COR-L47 (cell line): Measurements from ENCODE around the gene ATE1.
"Not testable (repeated sequence)": the region's sequence is repeated elsewhere in the genome, so short reads cannot be mapped to it uniquely, and the experiment has no call there.

ENCODE experiments used
- DNase-seq: peaks from one replicate; lab custom pipeline; 2025; lab: John Stamatoyannopoulos, UW

Gene ATE1

DNA sequence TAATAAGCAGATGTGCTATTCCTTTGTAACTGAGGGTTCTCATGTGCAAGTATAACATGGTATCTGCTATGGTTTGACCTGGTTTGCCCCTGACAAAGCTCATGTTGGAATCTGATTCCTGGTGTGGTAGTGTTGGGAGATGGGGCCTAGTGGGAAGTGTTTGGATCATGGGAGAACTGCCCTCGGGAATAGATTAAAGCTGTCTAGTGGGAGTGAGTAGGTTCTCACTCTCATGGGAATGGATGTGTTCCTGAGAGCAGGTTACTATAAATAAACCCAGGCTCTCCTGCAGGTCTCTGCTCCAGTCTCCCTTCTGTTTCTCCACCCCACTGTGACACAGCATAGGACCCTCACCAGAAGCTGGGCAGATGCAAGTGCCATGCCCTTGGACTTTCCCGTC lies 97.7 kb downstream of the ATE1 start:
- no peak for DNase-seq

DNA sequence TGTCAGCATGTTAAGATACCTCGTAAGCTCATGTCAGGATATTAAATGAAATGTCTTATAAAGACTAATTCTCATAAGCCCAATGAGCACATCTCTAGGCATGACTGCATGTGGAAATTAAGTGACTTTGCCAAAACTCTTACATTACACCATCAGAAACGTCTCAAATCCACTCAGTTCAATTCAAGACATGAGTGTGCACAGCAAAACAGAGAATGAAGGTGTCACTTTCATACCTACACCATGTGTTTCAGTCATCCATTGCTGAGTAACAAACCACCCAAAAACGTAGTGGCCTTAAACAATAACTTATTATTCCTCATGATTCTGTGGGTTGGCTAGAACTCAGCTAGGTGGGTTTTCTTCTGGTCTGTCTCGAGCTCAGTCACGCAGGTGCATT lies 99.8 kb downstream of the ATE1 start:
- no peak for DNase-seq

DNA sequence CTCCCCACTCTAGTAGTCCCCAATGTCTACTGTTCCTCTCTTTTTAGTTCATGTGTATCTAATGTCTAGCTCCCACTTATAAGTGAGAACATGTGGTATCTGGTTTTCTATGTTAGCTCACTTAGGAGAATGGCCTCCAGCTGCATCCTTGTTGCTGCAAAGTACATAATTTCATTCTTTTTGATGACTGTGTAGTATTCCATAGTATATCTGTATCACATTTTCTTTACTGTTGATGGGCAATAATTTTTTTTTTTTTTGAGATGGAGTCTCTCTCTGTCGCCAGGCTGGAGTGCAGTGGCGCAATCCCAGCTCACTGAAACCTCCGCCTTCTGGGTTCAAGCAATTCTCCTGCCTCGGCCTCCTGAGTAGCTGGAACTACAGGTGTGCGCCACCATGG lies 101.1 kb downstream of the ATE1 start:
- DNase-seq, result not testable (repeated sequence)

DNA sequence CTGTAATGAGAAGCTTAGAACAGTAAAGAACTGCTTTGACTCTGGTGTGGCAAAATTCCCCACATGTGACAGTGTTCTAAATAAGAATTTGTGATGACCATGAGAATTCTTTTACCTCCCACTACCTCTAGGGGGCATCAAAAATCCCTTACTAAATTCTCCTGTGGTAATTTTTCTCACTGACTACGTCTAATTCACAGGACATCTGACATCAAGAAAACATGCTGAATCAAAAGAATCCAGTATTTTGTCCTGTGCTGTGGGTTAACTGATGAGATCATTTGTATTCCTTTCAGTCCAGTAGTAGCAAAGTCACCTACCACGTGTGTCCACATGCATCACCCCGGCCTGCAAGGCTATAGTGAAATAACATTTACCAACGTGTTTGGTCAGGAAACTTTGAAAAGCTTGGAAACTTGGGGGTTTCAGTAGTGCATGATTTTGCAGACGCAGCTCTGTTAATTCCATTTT lies 103.8 kb downstream of the ATE1 start:
- peak; percentile 10 for DNase-seq

DNA sequence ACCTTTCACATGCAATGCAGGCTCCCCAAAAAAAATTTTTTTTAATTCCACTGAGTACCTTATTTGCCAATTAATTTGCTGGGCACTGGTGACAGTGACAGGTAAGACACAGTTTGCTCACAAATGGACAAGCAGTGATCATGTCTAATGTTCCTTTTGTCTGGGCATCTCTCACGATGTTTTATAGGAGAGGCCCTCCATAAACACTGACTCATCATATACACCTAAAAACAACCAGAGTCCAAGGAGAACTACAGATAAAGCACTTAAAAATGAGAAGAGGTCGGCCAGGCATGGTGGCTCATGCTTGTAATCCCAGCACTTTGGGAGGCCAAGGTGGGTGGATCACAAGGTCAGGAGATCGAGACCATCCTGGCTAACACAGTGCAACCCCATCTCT lies 105.1 kb downstream of the ATE1 start:
- no peak for DNase-seq

DNA sequence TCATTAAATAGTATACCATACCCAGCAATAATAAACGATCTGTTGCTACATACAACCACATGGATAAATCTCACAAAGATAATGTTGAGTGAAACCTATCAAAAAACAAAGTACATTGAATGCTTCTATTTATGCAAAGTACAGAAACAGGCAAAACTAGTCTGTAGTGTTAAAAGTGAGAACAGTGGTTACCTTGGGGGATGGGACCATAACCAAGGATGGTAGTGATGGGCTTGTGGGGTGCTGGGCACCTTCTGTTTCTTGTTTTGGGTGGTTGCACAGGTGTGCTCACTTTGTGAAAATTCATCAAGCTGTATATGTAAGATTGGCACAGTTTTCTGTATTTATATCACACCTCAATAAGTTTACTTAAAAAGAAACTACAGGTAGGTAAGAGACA lies 105.7 kb downstream of the ATE1 start:
- DNase-seq, result no peak

DNA sequence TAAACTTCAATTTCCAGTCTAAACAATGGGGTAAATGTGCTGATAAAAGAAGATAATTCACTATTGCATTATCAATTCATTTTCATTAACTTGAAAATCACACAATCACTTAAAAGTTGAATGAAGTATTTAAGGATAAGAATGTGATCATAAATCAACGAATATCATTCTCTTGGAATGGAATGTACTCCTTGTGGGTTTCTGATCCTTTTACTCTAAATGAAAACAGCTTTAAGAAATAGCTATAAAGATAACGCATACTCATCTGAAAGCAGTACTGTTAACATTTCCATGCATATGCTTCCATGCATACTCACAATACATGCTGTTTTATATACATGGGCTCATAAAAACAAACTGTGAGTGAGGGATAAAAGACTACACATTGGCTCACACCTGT lies 108.8 kb downstream of the ATE1 start:
- DNase-seq, result no peak

DNA sequence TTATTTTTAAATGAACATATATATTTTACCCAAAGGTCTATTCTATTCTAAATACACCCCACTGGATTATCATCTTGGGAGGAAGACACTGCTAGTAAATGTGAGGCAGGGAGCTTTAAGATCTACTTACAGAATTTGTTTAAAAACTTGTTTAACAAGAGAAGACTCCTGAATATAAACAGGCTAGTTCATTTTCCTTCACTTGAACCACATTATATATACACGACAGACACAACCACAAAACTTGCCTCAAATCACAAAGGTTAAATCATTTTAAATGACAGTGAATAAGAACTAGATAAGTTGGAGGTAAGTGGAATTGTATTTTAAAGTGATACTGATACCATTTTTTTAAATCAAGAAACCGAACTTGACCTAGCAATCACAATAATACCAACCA lies 109.2 kb downstream of the ATE1 start:
- no peak for DNase-seq

DNA sequence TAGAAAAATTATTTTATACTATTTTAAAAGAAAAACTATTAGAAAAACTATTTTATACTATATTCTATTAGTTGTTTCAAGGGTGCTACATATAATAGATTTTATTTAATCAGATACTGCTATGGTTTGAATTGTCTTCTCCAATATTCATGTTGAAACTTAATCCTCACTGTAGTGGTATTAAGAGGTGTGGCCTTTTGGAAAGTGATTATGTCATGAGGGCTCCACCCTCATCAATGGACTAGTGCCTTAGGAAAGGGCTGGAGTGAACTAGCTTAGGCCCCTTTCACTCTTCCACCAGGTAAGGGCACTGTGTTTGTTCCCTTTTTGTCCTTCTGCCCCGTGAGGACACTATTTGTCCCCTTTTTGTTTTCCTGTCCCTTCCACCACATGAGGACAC lies 111.6 kb downstream of the ATE1 start:
- DNase-seq, result no peak

DNA sequence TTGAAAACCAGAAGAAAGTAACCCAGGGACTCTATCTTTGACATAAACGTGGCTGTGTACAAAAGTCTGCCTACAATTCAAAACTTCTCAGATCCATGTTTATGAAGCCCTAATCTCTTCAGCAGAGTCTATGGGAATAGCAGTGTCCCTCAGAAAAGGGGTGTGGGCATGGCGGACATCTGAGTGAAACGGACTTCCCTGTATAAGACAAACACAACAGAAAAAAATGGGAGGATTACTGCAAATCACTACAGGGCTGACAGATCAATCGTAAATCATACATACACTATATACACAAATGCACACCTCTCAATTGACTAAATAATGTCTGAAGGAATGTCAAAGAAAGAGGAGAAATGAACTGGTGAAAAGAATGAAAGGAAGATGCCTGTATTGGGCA lies 114.0 kb downstream of the ATE1 start:
- no peak for DNase-seq

DNA sequence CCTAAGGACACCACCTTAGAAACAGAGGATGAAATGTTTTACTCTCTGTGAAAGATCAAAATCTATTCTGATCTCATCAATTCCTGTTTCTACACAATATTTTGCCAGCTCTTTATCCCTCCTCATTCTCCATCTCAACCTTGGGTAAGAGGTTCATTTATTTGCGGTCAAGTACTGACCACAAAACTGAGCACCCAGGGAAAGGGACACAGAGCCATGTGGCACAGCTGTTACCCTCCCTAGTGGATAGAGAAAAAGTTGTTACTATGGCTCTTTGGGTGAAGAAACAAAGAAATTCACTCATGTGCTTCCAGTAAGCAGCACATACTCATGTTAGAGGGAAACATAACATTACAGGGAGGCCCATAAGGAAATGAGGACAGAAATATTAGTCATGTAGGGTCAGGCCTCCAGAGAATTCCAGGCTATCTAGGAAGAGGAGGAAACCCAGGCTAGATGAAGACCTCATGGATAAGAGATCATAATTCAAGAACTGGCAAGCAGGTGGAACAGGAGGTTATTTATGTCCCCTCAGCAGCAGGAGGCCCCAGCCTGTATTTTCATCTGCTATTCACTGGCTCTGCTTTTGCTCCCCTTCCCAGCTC lies 114.5 kb downstream of the ATE1 start:
- no peak for DNase-seq

DNA sequence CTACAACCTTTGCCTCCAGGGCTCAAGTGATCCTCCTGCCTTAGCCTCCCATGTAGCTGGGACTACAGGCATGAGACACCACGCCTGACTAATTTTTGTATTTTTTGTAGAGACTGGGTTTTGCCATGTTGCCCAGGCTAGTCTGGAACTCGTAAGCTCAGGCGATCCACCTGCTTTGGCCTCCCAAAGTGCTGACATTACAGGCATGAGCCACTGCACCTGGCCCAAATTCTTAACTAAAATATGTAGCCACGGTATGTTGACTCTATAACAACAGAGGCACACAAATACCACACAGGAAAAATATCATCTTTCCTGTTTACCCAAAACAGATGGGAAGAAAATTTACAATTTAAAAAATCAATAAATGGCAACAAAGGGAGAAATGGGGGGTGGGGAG lies 115.8 kb downstream of the ATE1 start:
- DNase-seq, result no peak

DNA sequence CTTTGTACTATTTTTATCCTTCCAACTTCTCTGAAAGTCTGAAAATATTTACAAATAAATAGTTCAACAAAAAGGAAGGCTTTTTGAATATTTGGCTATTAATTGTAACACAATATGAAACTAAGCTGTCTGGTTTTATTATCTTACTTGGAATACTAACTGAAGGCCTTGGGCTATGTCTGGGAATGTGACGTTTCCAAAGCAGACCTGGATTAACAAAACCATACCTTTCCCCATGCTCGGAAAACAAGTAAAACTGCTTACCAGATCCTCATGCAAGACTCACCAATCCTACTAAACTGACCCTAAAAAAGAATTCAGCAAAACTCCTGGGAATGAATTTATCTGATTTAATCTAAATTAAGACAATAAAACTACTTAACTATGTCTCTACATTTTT lies 116.4 kb downstream of the ATE1 start:
- no peak for DNase-seq

DNA sequence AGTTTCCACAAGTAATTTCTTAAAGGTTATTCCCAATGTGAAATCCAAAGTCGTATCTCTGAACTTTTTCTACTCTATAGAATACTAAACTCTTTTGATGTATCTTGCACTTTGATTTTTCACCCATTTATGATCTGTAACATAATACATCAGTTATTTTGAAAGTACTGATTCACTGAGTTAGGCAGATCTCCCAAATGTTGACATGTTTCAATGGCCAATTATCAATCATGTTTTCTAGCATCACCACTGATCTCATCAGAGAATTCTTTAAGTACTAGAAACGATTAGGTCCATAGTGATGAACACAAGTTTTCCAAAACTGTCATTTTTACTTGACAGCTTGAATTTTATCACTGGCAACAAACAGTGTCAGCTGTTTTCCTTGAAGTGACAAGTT lies 119.0 kb downstream of the ATE1 start:
- no peak for DNase-seq

DNA sequence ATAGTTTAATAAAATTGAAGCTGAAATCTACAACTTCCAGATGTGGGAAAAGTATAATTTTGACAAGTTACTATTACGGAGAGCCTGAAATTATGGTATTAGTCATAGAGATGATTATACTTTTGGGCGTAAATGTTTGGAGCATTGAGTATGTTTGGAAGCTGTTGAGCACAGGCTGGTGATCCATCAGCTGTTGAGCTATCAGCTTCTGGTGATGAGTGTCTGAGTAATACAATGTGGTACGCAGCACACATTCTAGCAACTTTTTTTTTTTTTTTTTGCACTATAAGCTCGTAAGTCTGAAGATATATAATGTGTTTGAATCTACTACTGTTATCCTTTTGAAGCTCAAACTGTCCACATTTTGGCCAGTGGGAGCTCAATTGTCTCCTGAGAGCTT lies 123.4 kb downstream of the ATE1 start:
- DNase-seq, result no peak

DNA sequence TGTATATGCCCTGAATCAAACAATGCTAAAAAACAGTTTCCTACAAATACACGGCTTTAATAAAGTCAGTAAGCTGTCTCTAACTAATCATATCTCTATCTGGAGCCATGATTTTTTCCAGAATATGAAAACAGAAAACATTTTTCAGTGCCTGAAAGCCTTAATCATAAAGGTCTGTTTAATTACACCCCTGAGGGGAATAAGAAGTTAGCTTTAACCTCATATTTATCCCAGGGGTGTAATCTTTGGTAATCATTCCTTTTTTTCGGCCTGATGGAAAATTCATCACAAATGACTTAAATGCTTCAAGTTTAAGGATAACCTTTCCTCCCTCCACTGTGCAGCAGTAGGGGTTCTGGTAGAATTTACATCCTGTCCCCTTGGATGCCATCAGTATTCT lies 124.2 kb downstream of the ATE1 start:
- DNase-seq, result no peak

DNA sequence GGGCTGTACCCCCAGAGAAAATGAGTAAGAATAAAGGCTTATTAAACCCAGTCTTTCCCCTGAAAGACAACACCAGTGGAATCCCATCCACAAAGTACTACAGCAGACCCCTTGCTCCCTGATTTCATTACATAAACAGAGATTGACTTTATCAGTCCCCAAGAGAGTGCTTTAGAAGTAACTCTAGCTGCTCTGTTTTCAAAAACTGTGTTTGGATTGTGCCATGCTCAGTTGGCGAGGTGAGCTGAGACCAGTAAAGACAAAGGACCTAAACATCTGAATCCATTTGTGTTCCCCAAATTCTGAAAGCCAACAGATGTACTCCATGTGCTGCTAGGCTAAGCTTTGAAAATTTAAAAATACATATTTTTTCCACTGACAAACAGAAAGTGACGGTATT lies 127.0 kb downstream of the ATE1 start:
- DNase-seq, result no peak

DNA sequence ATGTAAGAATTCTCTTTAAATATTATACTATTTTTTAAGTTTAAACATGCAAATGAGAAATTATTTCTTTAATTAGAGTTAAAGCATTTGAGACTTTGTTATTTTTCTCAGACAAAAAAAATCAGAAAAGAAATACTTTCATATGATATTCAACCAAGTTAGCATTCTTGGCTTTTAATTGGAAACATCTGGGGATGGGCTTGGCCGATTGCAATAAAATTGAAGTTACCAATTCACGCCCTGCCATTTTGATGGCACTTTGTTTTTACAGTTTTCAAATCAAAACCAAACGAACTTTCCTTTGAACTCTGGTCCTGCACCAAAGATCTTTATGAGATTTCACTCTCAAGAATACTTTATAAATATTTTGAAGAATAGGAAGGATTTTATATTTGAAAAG lies 127.7 kb downstream of the ATE1 start:
- no peak for DNase-seq

DNA sequence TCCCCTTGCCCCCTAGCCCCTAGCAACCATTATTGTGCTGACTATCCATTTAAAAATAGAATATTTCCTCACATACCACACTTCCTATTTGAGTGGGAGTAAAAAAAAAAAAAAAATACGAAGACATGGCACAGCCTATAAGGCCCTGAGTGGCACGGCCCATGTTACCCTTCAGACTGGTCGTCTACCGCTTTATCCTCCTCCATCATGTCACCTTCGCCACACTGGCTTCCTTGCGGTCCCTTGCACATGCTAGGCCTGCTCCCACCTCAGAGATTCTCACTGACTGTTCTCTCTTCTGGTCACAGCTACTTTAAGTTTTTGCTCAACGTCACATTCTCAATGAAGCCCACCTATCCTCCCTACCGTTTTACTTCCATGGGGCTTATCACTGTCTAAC lies 130.3 kb downstream of the ATE1 start:
- DNase-seq, result no peak

DNA sequence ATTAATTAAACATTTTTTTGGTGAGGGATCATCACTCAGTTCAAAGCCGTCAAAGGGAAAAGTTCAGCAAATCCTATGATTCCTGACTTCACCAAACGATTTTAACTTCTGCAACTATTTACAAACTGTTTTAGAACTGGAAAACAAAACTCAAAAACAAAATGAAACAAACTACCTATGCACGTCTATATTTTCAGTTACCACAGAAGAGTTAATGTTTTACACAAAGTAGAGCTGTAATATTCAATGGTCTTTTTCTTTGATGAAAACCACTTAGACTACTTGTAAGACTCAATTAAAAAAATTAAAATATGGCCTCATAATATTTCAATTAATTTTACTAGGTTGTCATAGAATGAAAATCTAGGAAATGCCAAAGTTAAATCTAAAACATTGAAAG lies 131.5 kb downstream of the ATE1 start:
- no peak for DNase-seq

DNA sequence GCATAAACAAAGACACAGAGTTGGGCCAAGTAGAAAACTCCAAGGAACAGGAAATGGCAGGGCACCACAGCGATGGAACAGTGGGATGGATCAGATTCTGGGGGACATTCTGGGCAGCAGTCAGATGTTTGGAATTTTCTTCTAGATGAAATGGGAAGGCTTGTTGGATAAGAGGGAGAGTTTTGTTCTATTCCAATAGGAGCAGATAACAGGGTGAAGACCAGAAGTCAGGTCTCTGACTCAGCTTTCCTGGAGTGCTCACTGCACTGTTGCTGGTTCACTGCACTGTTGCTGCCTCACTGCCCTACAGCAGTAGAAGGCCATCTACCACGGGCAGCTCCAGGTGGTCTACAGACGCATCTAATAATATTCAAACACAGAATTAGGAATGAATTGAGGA lies 135.6 kb downstream of the ATE1 start:
- no peak for DNase-seq

DNA sequence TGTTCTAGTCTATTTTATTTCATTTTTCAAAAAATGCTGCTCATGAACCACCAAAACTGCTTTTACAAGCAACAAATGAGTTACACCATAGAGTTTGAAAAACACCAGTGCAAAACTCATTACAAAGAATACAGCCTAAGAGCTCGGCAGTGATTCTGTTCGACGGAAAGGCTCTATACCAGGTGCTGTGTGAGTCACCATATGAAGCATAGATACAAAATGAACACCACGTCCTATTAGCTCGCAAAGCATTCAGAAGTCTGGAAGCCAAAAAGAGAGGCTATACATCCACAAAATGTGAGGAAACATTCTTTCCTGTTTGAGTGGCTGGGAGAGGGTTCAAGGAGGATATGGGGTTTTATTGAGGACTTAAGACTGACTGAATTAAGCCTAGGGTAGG lies 136.1 kb downstream of the ATE1 start:
- DNase-seq, result no peak

DNA sequence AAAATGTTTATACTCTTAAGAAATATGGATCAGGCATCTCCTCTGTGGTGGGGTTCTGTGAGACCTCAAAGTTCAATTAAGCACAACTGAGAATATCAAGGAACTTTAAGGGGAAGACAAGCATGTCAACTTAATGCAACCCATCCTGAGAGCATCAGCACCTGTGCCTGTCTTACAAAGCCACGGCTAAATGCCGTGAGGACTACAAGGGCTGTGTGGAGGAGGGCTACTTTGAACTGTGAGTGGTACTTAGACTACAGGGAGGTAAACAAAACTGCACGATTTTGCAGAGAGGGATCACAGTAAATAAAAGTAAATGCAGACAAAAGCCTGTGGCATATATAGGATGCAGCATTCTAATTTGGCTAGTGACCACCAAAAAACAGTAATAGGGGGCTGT lies 139.1 kb downstream of the ATE1 start:
- DNase-seq, result no peak

DNA sequence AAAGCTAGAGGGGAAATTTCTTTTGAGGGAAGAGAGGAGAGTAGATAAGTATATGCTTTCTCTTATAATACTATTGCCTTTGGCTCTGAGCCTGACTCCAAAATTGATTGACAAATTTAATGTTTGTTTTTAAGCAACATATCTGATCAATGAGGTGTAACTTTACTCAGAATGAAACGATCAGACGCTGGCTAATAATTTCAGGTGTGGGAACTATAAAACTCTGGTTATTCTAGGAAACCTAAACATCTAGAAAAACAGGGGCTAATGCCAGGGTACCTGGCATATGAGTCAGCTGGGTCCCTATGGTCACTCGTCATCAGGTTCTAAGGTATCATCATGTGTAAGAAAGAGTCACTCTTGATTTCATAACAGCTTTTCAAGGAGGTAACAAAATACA lies 139.7 kb downstream of the ATE1 start:
- DNase-seq, result no peak

DNA sequence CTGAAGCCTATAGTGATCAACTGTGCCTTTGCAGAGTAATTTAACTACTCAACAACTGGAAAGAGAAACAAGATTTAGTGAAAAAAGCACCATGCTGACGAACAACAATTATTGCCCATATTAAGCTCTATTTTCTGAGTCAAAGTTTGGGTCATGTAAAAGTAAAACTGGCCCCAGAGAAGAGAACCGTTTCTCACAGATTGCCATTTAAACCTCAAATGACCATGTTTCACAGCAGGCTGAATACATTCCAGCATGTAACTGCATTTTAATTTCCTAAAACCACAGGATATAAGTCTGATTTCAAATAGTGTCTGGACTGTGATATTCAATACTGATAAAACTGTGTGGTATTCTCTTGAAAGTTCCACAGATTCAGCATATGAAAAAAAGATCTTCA lies 140.7 kb downstream of the ATE1 start:
- DNase-seq, result no peak
